Smooth muscle cell (in vitro differentiated cells): ENCODE results near the gene TBC1D5. TPM values are rescaled to one million over a fixed set of nuclear protein-coding genes. Genes with fewer than 3 reads are reported as not detected.
A peak's percentile ranks its signal among the peaks of the same experiment; 100 is the strongest.

ENCODE experiments used
- DNase-seq: peaks from one replicate; lab custom pipeline; 2025; ENCODE audit not compliant: unreplicated experiment; lab: John Stamatoyannopoulos, UW
- H2AFZ ChIP-seq: fragments of 200-600 bp; sonication (generic); 2 replicates; pipeline ENCODE4 v1.6.0; 2016; ENCODE audit warnings: antibody characterized with exemption, low read depth, mild to moderate bottlenecking
- H3F3A ChIP-seq: fragments of 200-600 bp; sonication (generic); 2 replicates; pipeline ENCODE4 v1.6.0; 2017; ENCODE audit warnings: antibody characterized with exemption, low read depth
- H3K27ac ChIP-seq: fragments of 200-600 bp; sonication (generic); 2 replicates; pipeline ENCODE4 v1.5.1; 2016; ENCODE audit warnings: low read depth, mild to moderate bottlenecking
- H3K27me3 ChIP-seq: fragments of 200-600 bp; sonication (generic); 2 replicates; pipeline ENCODE4 v1.6.1; 2016; ENCODE audit warnings: low read depth, mild to moderate bottlenecking
- H3K36me3 ChIP-seq: fragments of 200-600 bp; sonication (generic); 2 replicates; pipeline ENCODE4 v1.5.1; 2016; ENCODE audit warnings: low read depth
- H3K4me1 ChIP-seq: fragments of 200-600 bp; sonication (generic); 2 replicates; pipeline ENCODE4 v1.5.1; 2016; ENCODE audit warnings: low read depth
- H3K4me2 ChIP-seq: fragments of 200-600 bp; sonication (generic); 2 replicates; pipeline ENCODE4 v1.6.0; 2016; ENCODE audit warnings: mild to moderate bottlenecking
- H3K4me3 ChIP-seq: fragments of 200-600 bp; sonication (generic); 2 replicates; pipeline ENCODE4 v1.5.1; 2016; ENCODE audit warnings: mild to moderate bottlenecking
- H3K79me2 ChIP-seq: fragments of 200-600 bp; sonication (generic); 2 replicates; pipeline ENCODE4 v1.6.0; 2016; ENCODE audit warnings: low read depth, mild to moderate bottlenecking
- H3K9ac ChIP-seq: fragments of 200-600 bp; sonication (generic); 2 replicates; pipeline ENCODE4 v1.6.0; 2016; ENCODE audit warnings: low read depth
- H3K9me3 ChIP-seq: fragments of 200-600 bp; sonication (generic); replicated peaks from 2 replicates; pipeline ENCODE4 v1.5.1; 2016; ENCODE audit warnings: low read depth
- H4K20me1 ChIP-seq: fragments of 200-600 bp; sonication (generic); 2 replicates; pipeline ENCODE4 v1.6.0; 2016; ENCODE audit warnings: low read depth
- WGBS: methylation state at CpG from one replicate; pipeline ENCODE4 v1.1.7; 2016; ENCODE audit warnings: low lambda C conversion rate; 5-methylcytosine and 5-hydroxymethylcytosine counted together
- polyA plus RNA-seq: library from polyadenylated mRNA; unstranded; fragments of >200 nt; fragmentation: Nextera tagmentation; extraction: Ambion mirVana; gene quantifications from 2 replicates; pipeline ENCODE4 v1.2.1, GENCODE V29; 2016
- total RNA-seq: library from RNA; depleted of rRNA; stranded (reverse); fragments of >200 nt; gene quantifications from 2 replicates; pipeline ENCODE4 v1.2.3, GENCODE V29; 2014
- TF ChIP-seq, protein P1 (sequence below): fragments of 200-600 bp; sonication (generic); IDR thresholded peaks from 2 replicates; pipeline ENCODE4 v1.5.1; 2017; ENCODE audit warnings: borderline replicate concordance, mild to moderate bottlenecking, antibody characterized with exemption; ENCODE audit not compliant: insufficient read depth, poor library complexity, severe bottlenecking

TBC1D5 gene
- total and polyA plus RNA-seq, 2 experiments from 2014 or later = 14.6 to 35.3 TPM

DNA sequence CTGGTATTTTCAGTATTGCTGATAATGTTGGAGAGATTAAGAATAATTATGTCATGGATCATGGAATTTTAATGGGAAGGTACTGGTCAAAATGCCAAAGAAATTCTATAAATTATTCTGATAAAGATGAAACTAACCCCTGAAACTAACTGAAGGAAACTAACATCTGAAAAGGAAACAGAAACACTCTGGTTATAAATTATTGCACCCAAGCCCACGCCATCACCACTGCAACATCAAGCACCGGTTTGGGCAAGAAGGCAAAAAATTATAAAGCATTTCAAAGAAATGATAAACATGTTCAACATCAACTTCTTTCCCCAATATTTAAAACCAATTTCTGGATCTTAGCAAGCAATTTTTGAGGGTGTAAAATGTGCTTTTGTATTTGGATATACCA lies 372.5 kb downstream of the TBC1D5 start:
- 97% methylated on average over 2 of the region's 2 CpGs for WGBS
- no peaks in the 10 kb centered on the region for H3K4me1 ChIP-seq
- H4K20me1 ChIP-seq = no peaks in the 10 kb centered on the region
- H3K27me3 ChIP-seq = no peaks in the 10 kb centered on the region
- H3K79me2 ChIP-seq = no peaks in the 10 kb centered on the region
- H3K9ac ChIP-seq = no peak overlapping the region
- no peak overlapping the region for H3K4me2 ChIP-seq
- no peak for DNase-seq
- H3K27ac ChIP-seq = no peak overlapping the region
- no peaks in the 10 kb centered on the region for H3F3A ChIP-seq
- no peaks in the 10 kb centered on the region for H3K36me3 ChIP-seq
- no peak overlapping the region for H3K4me3 ChIP-seq
- TF ChIP-seq, protein P1, sequence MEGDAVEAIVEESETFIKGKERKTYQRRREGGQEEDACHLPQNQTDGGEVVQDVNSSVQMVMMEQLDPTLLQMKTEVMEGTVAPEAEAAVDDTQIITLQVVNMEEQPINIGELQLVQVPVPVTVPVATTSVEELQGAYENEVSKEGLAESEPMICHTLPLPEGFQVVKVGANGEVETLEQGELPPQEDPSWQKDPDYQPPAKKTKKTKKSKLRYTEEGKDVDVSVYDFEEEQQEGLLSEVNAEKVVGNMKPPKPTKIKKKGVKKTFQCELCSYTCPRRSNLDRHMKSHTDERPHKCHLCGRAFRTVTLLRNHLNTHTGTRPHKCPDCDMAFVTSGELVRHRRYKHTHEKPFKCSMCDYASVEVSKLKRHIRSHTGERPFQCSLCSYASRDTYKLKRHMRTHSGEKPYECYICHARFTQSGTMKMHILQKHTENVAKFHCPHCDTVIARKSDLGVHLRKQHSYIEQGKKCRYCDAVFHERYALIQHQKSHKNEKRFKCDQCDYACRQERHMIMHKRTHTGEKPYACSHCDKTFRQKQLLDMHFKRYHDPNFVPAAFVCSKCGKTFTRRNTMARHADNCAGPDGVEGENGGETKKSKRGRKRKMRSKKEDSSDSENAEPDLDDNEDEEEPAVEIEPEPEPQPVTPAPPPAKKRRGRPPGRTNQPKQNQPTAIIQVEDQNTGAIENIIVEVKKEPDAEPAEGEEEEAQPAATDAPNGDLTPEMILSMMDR = no peak
- H2AFZ ChIP-seq = no peak overlapping the region
- no peaks in the 10 kb centered on the region for H3K9me3 ChIP-seq

- Histone ChIP-seq H3K27me3 (no peaks in the 10 kb centered on the region), H3K4me3 (no peak overlapping the region), H3K9ac (no peak overlapping the region), H3K4me2 (no peak overlapping the region), H2AFZ (no peak overlapping the region), H4K20me1 (no peaks in the 10 kb centered on the region), H3K79me2 (no peaks in the 10 kb centered on the region), H3K27ac (no peak overlapping the region), H3K9me3 (no peaks in the 10 kb centered on the region), H3K4me1 (no peaks in the 10 kb centered on the region), H3K36me3 (no peaks in the 10 kb centered on the region), H3F3A (no peaks in the 10 kb centered on the region)
- 100% methylated on average over 1 of the region's 1 CpG for WGBS
- TF ChIP-seq, protein P1 = no peak
- no peak for DNase-seq
These were observed 375.3 kb downstream of the TBC1D5 start for GRCh38 chr3:17367171-17367570.

- no peak for DNase-seq
- Histone ChIP-seq H3F3A (no peaks in the 10 kb centered on the region), H3K79me2 (no peaks in the 10 kb centered on the region), H3K36me3 (no peaks in the 10 kb centered on the region), H3K4me1 (no peaks in the 10 kb centered on the region), H3K27ac (no peak overlapping the region), H3K9me3 (no peaks in the 10 kb centered on the region), H3K4me2 (no peak overlapping the region), H3K27me3 (no peaks in the 10 kb centered on the region), H3K4me3 (no peak overlapping the region), H2AFZ (no peak overlapping the region), H3K9ac (no peak overlapping the region), H4K20me1 (no peaks in the 10 kb centered on the region)
- TF ChIP-seq, protein P1 = no peak
- 71% methylated on average over 3 of the region's 3 CpGs for WGBS
These were observed 381.4 kb downstream of the TBC1D5 start for GRCh38 chr3:17360991-17361390.

- Histone ChIP-seq H3K4me1 (no peaks in the 10 kb centered on the region), H3K9me3 (no peaks in the 10 kb centered on the region), H3K4me2 (peak overlapping the region; percentile 21), H3F3A (no peaks in the 10 kb centered on the region), H3K9ac (no peak overlapping the region), H3K36me3 (no peaks in the 10 kb centered on the region), H3K4me3 (no peak overlapping the region), H4K20me1 (no peaks in the 10 kb centered on the region), H3K27ac (no peak overlapping the region), H3K27me3 (no peaks in the 10 kb centered on the region), H2AFZ (no peak overlapping the region), H3K79me2 (no peaks in the 10 kb centered on the region)
- TF ChIP-seq, protein P1 = no peak
- no peak for DNase-seq
- WGBS = 76% methylated on average over 1 of the region's 1 CpG
These were observed 382.5 kb downstream of the TBC1D5 start for GRCh38 chr3:17359911-17360310.
